Measurements from ENCODE around the gene TBCB.

The TBCB gene

GRCh38 chr19:36136964-36137686 is 21.9 kb downstream of the TBCB start:
- TF ChIP-seq CTCF (IDR thresholded peaks at IDR 0.05) = no peak
- DNase-seq (ENCODE audit: low spot score) = no peak
- Histone ChIP-seq H3K27ac (peak overlapping the region; percentile 67 to 69), H3K4me3 (no peak overlapping the region)

DNA sequence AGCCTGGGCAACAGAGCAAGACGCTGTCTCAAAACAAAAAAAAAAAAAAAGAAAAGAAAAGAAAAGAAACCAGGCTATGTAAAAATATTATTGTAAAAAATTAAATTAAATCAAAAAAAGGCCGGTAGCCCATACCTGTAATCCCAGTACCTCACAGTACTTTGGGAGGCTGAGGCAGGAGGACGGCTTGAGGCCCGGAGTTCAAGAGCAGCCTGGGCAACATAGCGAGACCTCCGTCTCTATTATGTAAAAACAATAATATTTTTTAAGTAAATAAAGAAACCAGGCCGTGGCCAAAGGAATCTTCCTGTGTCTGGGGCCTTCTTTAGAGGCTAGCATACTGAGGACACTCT is 23.8 kb downstream of the TBCB start:
- H3K4me3 ChIP-seq = peak overlapping the region; percentile 81
- peak overlapping the region; percentile 87 to 97 for H3K27ac ChIP-seq
- TF ChIP-seq CTCF (IDR thresholded peaks at IDR 0.05) = no peak
- no peak for DNase-seq (ENCODE audit: low spot score)

GRCh38 chr19:36139473-36140303 is 24.4 kb downstream of the TBCB start, which contains the start of gene CAPNS1:
Gene CAPNS1 (plus strand): TSS chr19:36140066. CDS start chr19:36141012, 946 bp downstream.
- TF ChIP-seq CTCF (IDR thresholded peaks at IDR 0.05) = no peak
- H3K4me3 ChIP-seq = peak within 1 kb of the TSS; percentile 81
- DNase-seq (ENCODE audit: low spot score) = peak; percentile 98
- peak within 1 kb of the TSS; percentile 87 to 97 for H3K27ac ChIP-seq

- DNase-seq (ENCODE audit: low spot score) = no peak
- Histone ChIP-seq H3K4me3 (peak overlapping the region; percentile 81), H3K27ac (peak overlapping the region; percentile 87 to 97)
- no peak for TF ChIP-seq CTCF (IDR thresholded peaks at IDR 0.05)
These were observed 25.2 kb downstream of the TBCB start for GRCh38 chr19:36140304-36141038.

DNA sequence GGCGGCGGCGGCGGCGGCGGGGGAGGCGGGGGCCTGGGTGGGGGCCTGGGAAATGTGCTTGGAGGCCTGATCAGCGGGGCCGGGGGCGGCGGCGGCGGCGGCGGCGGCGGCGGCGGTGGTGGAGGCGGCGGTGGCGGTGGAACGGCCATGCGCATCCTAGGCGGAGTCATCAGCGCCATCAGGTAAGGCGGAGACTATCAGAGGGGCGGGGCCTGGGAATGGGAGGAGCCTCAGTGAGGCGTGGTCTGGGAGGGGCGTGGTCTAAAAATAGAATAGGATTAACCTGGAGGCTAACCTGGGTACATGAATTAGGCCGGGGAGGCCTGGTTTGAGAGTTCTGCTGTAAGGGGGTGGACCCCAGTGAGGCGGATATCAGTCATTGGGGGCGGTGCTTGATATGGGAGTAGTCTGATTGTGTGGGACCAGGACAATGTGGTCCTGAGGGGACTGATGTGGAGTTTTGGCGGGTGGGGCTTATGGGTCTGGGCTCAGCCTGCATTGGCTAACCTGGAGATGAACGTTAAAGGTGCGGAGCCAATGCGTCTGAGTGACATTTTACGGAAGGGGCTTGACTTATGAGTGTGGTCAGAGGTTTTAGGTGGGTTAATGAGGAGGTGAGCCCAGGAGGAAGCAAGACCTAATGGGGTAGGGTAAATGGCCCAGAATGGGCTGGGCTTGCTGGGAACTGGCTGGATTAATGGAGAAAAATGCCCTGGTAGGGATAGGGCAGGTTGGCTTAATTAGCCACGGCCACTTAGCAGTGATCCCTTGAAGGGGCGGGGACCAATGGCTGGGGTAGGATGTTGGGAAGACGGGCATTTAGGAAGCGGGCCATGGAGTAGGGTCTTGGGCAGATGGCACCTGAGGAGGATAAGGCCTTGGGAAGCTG is 26.0 kb downstream of the TBCB start:
- TF ChIP-seq CTCF (IDR thresholded peaks at IDR 0.05) = no peak
- peak; percentile 91 for DNase-seq (ENCODE audit: low spot score)
- Histone ChIP-seq H3K27ac (peak overlapping the region; percentile 87 to 97), H3K4me3 (peak overlapping the region; percentile 81)

GRCh38 chr19:36142046-36142445 is 26.8 kb downstream of the TBCB start:
- H3K27ac ChIP-seq = peak overlapping the region in 1 of 2 donors; percentile 97
- TF ChIP-seq CTCF (IDR thresholded peaks at IDR 0.05) = no peak
- H3K4me3 ChIP-seq = no peak overlapping the region
- no peak for DNase-seq (ENCODE audit: low spot score)

Data from coronary artery (tissue), 2 donors.